Transverse colon (tissue), 4 donors: ENCODE measurements around the gene MISP3. TPM values are rescaled to one million over a fixed set of nuclear protein-coding genes. Genes with fewer than 3 reads are reported as not detected.

ENCODE experiments used
- DNase-seq: peaks from one replicate; pipeline ENCODE4 v3.0.0-alpha.2; 2019
- H3K27ac ChIP-seq, 4 donors: fragments of 200-600 bp; sonication (generic); 2 replicates each; pipeline ENCODE4 v1.5.1; 2016 to 2018; ENCODE audit warnings: inconsistent platforms in 4 of 4
- H3K27me3 ChIP-seq: fragments of 200-600 bp; sonication (generic); 2 replicates; pipeline ENCODE4 v1.5.1; 2017; ENCODE audit warnings: inconsistent platforms
- H3K36me3 ChIP-seq, 4 donors: fragments of 200-600 bp; sonication (generic); 2 replicates each; pipeline ENCODE4 v1.5.1; 2017 to 2019; ENCODE audit warnings: inconsistent platforms in 4 of 4
- H3K4me1 ChIP-seq, 4 donors: fragments of 200-600 bp; sonication (generic); 2 replicates each; pipeline ENCODE4 v1.5.1; 2017 to 2020; ENCODE audit warnings: inconsistent platforms in 4 of 4
- H3K4me3 ChIP-seq, 4 donors: fragments of 200-600 bp; sonication (generic); 1 replicate in 1 of 4; 2 replicates in 3 of 4; pipeline versions ENCODE4 v1.5.1 to v1.6.1; 2017 to 2019; ENCODE audit warnings: inconsistent platforms in 4 of 4
- H3K9me3 ChIP-seq, 2 donors: fragments of 200-600 bp; sonication (generic); 2 replicates each; pipeline ENCODE4 v1.5.1; 2017 to 2019; ENCODE audit warnings: inconsistent platforms in 2 of 2
- EP300 ChIP-seq: sonication (generic); formaldehyde crosslinking; IDR thresholded peaks from one replicate; pipeline ENCODE4 v1.6.1; 2017; ENCODE audit warnings: antibody characterized with exemption, low read depth
- POLR2A ChIP-seq: fragments of 450-650 bp; IDR thresholded peaks from one replicate; pipeline ENCODE4 v1.6.1; 2016; ENCODE audit warnings: antibody characterized with exemption, mild to moderate bottlenecking, moderate library complexity
- POLR2AphosphoS5 ChIP-seq, 3 donors: sonication (generic); formaldehyde crosslinking; IDR thresholded peaks; one replicate each; pipeline ENCODE4 v1.6.1; 2016; ENCODE audit warnings: antibody characterized with exemption in 3 of 3
- WGBS, 2 donors: methylation state at CpG; one replicate each; pipeline ENCODE4 v1.1.5; 2018; ENCODE audit warnings: low coverage in 1 of 2; 5-methylcytosine and 5-hydroxymethylcytosine counted together
- in situ Hi-C, 4 donors: fragments of 200-750 bp; cut with MboI; loops; one replicate each; pipeline versions ENCODE4 v1.15.0 to v1.15.1; 2017; ENCODE audit warnings: low sequenced_read_pairs in 3 of 4, low pct_ligation_motif_present in 1 of 4, low pct_unique_long_range_greater_than_20kb in 1 of 4
- intact Hi-C: fragments of 100-400 bp; cut with DNase I; formaldehyde crosslinking; loops from one replicate; pipeline ENCODE4 v1.15.1; 2023; ENCODE audit warnings: low total_unique reads
- total RNA-seq, 4 donors: library from RNA; depleted of rRNA; stranded (reverse); fragments of >200 nt; gene quantifications; one replicate each; pipeline ENCODE4 v1.1.0, GENCODE V29; 2016
- TF ChIP-seq, protein P1 (sequence below), 5 experiments: fragments of 200-600 bp in 3 of 5; fragments of 450-650 bp in 2 of 5; sonication (generic) in 3 of 5; IDR thresholded peaks; 1 replicate in 2 of 5; 2 replicates in 3 of 5; pipeline ENCODE4 v1.5.1; 2016 to 2017; ENCODE audit warnings: antibody characterized with exemption in 5 of 5, inconsistent platforms in 3 of 5, mild to moderate bottlenecking in 2 of 5, moderate library complexity in 1 of 5

Gene MISP3
- total RNA-seq, 4 donors from 2014 or later = 23.8 to 115 (median 35.8) TPM

DNA sequence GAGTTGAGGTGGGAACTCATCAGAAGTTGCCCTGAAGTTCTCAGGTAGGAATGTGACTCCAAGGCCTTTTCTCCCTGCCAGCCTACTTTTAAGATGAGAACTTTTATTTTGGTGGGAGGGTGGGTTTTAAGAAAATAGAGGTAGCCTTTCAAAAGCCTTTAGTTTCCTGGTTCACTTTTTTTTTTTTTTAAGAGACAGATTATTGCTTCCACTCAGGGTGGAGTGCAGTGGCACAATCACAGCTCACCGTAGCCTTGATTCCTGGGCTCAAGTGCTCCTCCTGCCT is 10.0 kb downstream of the MISP3 start:
- in situ Hi-C loops (no loop called here), intact Hi-C loops (no loop called here)
- no peaks in the 10 kb centered on the region for H3K9me3 ChIP-seq
- 50% methylated on average over 1 of the region's 1 CpG; no CpG with 5 or more reads in 1 of the 2 donors for WGBS, 2 donors
- no peak for TF ChIP-seq POLR2AphosphoS5 (IDR thresholded peaks at IDR 0.05)
- TF ChIP-seq, protein P1, sequence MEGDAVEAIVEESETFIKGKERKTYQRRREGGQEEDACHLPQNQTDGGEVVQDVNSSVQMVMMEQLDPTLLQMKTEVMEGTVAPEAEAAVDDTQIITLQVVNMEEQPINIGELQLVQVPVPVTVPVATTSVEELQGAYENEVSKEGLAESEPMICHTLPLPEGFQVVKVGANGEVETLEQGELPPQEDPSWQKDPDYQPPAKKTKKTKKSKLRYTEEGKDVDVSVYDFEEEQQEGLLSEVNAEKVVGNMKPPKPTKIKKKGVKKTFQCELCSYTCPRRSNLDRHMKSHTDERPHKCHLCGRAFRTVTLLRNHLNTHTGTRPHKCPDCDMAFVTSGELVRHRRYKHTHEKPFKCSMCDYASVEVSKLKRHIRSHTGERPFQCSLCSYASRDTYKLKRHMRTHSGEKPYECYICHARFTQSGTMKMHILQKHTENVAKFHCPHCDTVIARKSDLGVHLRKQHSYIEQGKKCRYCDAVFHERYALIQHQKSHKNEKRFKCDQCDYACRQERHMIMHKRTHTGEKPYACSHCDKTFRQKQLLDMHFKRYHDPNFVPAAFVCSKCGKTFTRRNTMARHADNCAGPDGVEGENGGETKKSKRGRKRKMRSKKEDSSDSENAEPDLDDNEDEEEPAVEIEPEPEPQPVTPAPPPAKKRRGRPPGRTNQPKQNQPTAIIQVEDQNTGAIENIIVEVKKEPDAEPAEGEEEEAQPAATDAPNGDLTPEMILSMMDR (IDR thresholded peaks at IDR 0.05) = no peak
- no peak for TF ChIP-seq POLR2A
- TF ChIP-seq EP300 = no peak
- H3K4me3 ChIP-seq = peak overlapping the region in 2 of 4 donors; percentile 69 to 77
- no peak for DNase-seq
- peaks cover 10 to 36% (median 20%) of the 10 kb centered on the region in 4 donors for H3K4me1 ChIP-seq
- H3K27ac ChIP-seq = peak overlapping the region; percentile 88 to 95 (median 94)
- H3K36me3 ChIP-seq = peaks cover 0 to 3% (median 0%) of the 10 kb centered on the region in 4 donors
- H3K27me3 ChIP-seq = no peaks in the 10 kb centered on the region

DNA sequence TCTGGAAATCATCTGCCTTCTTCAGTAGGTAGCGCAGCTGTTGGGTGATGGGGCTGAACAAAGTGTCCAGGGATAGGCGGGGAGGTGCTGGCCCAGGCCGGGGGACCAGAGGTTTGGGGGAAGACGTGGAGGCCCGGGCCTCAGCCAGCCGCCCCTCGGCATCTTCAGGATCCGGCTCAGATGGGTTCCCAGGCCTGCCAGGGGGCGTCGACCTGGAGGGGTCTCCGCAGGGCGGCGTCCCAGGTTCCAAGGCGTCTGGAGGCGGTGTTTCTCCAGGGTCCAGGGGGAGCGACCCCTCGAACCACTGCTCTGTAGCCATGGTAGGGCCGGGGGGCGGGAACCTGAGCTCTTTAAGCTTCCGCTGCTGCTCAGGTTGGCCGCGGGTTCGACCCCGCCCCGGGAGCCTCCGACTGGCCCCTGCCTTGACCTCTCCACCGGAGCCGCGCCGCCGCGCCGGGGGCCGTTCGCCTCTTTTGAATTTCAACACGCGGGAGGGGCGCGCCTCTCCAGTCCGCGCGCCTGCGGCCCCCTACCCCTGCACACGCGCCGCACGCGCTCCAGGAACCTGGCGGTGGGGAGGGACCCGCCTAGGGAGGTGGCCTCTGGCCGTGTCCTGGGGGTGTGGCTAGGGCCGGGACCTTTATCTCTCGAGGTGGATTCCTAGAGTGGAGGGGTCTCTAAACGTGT is 12.9 kb downstream of the MISP3 start, which contains the start of gene C19orf67:
C19orf67 (minus strand) TSS at position 475 of the 687 bp plus-strand sequence; CDS start at position 319, 156 bp downstream.
- Histone ChIP-seq H3K9me3 (no peaks in the 10 kb centered on the region), H3K36me3 (peaks cover 0 to 9% (median 0%) of the 10 kb centered on the region in 4 donors), H3K27me3 (no peaks in the 10 kb centered on the region), H3K27ac (no peak within 1 kb of the TSS), H3K4me1 (peaks cover 5 to 29% (median 18%) of the 10 kb centered on the region in 4 donors), H3K4me3 (peak within 1 kb of the TSS in 1 of 4 donors; percentile 27)
- in situ Hi-C loops = no loop called here
- 60 to 77% methylated on average over 2 to 49 of the region's 54 CpGs for WGBS, 2 donors
- no peak for TF ChIP-seq POLR2A
- TF ChIP-seq EP300 = no peak
- TF ChIP-seq, protein P1 (IDR thresholded peaks at IDR 0.05) = no peak
- TF ChIP-seq POLR2AphosphoS5 (IDR thresholded peaks at IDR 0.05) = no peak
- intact Hi-C loops = no loop called here
- DNase-seq = no peak

DNA sequence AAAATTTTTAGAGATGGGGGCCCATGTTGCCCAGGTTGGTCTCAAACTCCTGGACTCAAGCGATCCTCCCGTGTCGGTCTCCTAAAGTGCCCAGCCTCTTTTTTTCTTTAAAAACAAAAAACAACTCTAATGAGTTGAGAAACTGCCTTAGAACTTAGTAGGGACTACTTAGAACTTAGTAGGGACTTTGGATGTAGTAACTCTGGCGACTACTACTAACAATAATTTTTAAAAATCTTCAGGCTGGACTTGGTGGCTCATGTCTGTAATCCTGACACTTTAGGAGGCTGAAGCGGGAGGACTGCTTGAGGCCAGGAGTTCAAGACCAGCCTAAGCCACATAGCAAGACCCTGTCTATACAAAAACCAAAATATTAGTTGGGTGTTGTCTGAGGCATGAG is 13.5 kb downstream of the MISP3 start:
- no peaks in the 10 kb centered on the region for H3K27me3 ChIP-seq
- H3K27ac ChIP-seq = no peak overlapping the region
- H3K4me3 ChIP-seq = no peak overlapping the region
- H3K4me1 ChIP-seq = peaks cover 0 to 25% (median 16%) of the 10 kb centered on the region in 4 donors
- 74 to 93% methylated on average over 3 to 5 of the region's 5 CpGs for WGBS, 2 donors
- peaks cover 0 to 9% (median 0%) of the 10 kb centered on the region in 4 donors for H3K36me3 ChIP-seq
- in situ Hi-C loops (no loop called here), intact Hi-C loops (no loop called here)
- TF ChIP-seq EP300 (no peak), POLR2A (no peak), POLR2AphosphoS5 (IDR thresholded peaks at IDR 0.05) (no peak)
- TF ChIP-seq, protein P1 (IDR thresholded peaks at IDR 0.05) = no peak
- no peaks in the 10 kb centered on the region for H3K9me3 ChIP-seq
- DNase-seq = no peak

DNA sequence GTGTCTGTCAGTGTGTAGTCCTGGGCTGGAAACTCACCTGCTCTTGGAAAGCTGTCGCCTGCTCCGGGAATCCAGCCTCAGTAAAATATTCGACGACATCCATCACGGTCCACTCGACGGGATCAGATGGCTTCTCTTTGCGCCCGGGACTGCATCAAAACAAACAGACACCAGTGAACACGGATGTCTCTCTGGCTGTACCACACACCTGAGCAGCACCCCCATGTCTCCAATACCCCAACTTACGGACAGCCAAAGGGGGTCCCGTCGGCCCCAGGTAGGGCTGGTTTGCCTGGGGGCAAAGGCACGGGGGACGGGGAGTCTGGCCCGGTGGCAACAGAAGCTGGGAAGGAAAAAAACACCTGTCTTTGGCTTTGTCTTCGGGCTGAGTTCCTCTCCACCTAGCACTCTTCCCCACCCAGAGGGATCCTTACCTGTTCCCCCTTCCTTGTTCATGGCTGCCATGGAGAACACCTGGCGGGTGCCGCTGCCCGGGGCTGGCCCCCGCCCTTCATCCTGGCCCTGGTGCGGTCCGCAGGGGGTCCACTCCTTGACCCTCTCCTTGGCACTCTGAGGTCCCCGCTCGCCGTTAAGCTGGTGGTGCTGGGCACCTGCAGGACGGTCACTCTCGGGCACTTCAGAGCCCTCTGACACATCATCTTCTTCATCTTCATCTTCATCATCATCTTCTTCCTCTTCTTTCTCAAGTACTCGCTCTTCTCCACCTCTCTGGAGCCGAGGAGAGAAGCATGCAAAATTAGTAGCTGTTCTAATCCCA is 16.2 kb downstream of the MISP3 start:
- in situ Hi-C loops (no loop called here), intact Hi-C loops (no loop called here)
- Histone ChIP-seq H3K27ac (peak overlapping the region in 2 of 4 donors; percentile 72 to 94), H3K9me3 (no peaks in the 10 kb centered on the region), H3K4me3 (peak overlapping the region in 2 of 4 donors; percentile 92 to 95), H3K27me3 (no peaks in the 10 kb centered on the region), H3K36me3 (peaks cover 0 to 9% (median 0%) of the 10 kb centered on the region in 4 donors), H3K4me1 (peaks cover 5 to 22% (median 13%) of the 10 kb centered on the region in 4 donors)
- WGBS, 2 donors = 83 to 100% methylated on average over 4 to 30 of the region's 30 CpGs
- no peak for TF ChIP-seq EP300
- TF ChIP-seq, protein P1 (IDR thresholded peaks at IDR 0.05) = no peak
- TF ChIP-seq POLR2AphosphoS5 (IDR thresholded peaks at IDR 0.05) = no peak
- TF ChIP-seq POLR2A = no peak
- no peak for DNase-seq
